HepG2 (cell line): Measurements from ENCODE around the gene CRTAC1. TPM values are rescaled to one million over a fixed set of nuclear protein-coding genes. Genes with fewer than 3 reads are reported as not detected.
A peak's percentile ranks its signal among the peaks of the same experiment; 100 is the strongest.

ENCODE experiments used
- ATAC-seq: fragments of 200-7000 bp; cut with Tn5 transposase; 3 replicates; pipeline ENCODE4 v1.9.1; 2020; ENCODE audit warnings: mild to moderate bottlenecking, moderate library complexity
- BruUV-seq: library from RNA; stranded (reverse); fragments of 400-500 nt; replicated peaks from 2 replicates; lab custom pipeline; 2021; lab: Mats Ljungman, UMichigan
- CTCF ChIA-PET: fragments of 300-600 bp; formaldehyde crosslinking; extraction: SDS; loops from one replicate; lab custom pipeline; 2021; ENCODE audit warnings: low total read pairs, inconsistent platforms, low intra/inter-chr PET ratio; lab: Yijun Ruan, JAX
- POLR2A ChIA-PET: fragments of 350-600 bp; sonication (Branson Sonifier 250); formaldehyde crosslinking; loops from one replicate; lab custom pipeline; 2020; ENCODE audit warnings: antibody characterized with exemption, inconsistent platforms; lab: Yijun Ruan, JAX
- DNase-seq: peaks from one replicate; pipeline ENCODE4 v3.0.0-alpha.2; 2015; ENCODE audit warnings: low spot score
- FAIRE-seq: peaks from 3 replicates; lab custom pipeline; 2011; peaks lifted over from hg19 to GRCh38; lab: Jason Lieb, UNC
- H2AFZ ChIP-seq: one replicate; pipeline ENCODE4 v1.6.1; 2011; ENCODE audit warnings: low read length, inconsistent platforms
- H3K27ac ChIP-seq: fragments of 300-600 bp; 3 replicates; pipeline ENCODE4 v1.8.0; 2011; ENCODE audit warnings: mixed run types, mild to moderate bottlenecking, mixed read lengths, low read length, inconsistent platforms; ENCODE audit not compliant: insufficient read depth; ENCODE audit errors: extremely low read length
- H3K27me3 ChIP-seq, 2 experiments: fragments of 200-600 bp in 1 of 2; 2 replicates in 1 of 2; 3 replicates in 1 of 2; pipeline versions ENCODE4 v1.6.0 to v1.8.0; 2011; ENCODE audit warnings: low read length in 2 of 2, mild to moderate bottlenecking in 2 of 2, moderate library complexity in 2 of 2, inconsistent platforms in 1 of 2; ENCODE audit not compliant: insufficient read depth in 2 of 2, control insufficient read depth in 1 of 2
- H3K36me3 ChIP-seq, 2 experiments: fragments of 200-600 bp in 1 of 2; replicated peaks in 1 of 2; 2 replicates in 1 of 2; 3 replicates in 1 of 2; pipeline versions ENCODE4 v1.5.1 to v1.8.0; 2011; ENCODE audit warnings: low read length in 2 of 2, inconsistent platforms in 1 of 2; ENCODE audit not compliant: insufficient read depth in 2 of 2, control insufficient read depth in 1 of 2
- H3K4me1 ChIP-seq: 2 replicates; pipeline ENCODE4 v1.5.1; 2012; ENCODE audit warnings: low read length, inconsistent platforms; ENCODE audit not compliant: insufficient read depth
- H3K4me2 ChIP-seq: 2 replicates; pipeline ENCODE4 v1.6.0; 2011; ENCODE audit warnings: low read depth, low read length, inconsistent platforms
- H3K4me3 ChIP-seq, 3 experiments: fragments of 200-600 bp in 1 of 3; sonication (generic), shearing (Covaris generic) in 1 of 3; replicated peaks in 1 of 3; 2 replicates each; pipeline ENCODE4 v1.5.1; 2011 to 2016; ENCODE audit warnings: low read length in 3 of 3, inconsistent platforms in 2 of 3, low read depth in 2 of 3, mild to moderate bottlenecking in 2 of 3, control low read depth in 1 of 3, mixed read lengths in 1 of 3; ENCODE audit not compliant: insufficient read depth in 1 of 3
- H3K79me2 ChIP-seq: one replicate; pipeline ENCODE4 v1.6.1; 2011; ENCODE audit warnings: low read length, inconsistent platforms; ENCODE audit not compliant: insufficient read depth
- H3K9ac ChIP-seq: 2 replicates; pipeline ENCODE4 v1.6.0; 2011; ENCODE audit warnings: mild to moderate bottlenecking, low read depth, low read length, inconsistent platforms; ENCODE audit not compliant: insufficient read depth
- H3K9me3 ChIP-seq: 2 replicates; pipeline ENCODE4 v1.5.1; 2012; ENCODE audit warnings: mild to moderate bottlenecking, low read length
- H4K20me1 ChIP-seq: 2 replicates; pipeline ENCODE4 v1.6.0; 2011; ENCODE audit warnings: inconsistent platforms, mild to moderate bottlenecking, low read length, moderate library complexity; ENCODE audit not compliant: insufficient read depth
- CREB1 ChIP-seq, 2 experiments: fragments of 450-650 bp in 1 of 2; IDR thresholded peaks; 2 replicates each; pipeline ENCODE4 v1.6.1; 2016 to 2017; ENCODE audit warnings: control low read depth in 1 of 2, mild to moderate bottlenecking in 1 of 2, missing compliant biosample characterization in 1 of 2, missing genetic modification characterization in 1 of 2
- DNMT1 ChIP-seq: sonication (generic); formaldehyde crosslinking; IDR thresholded peaks from 2 replicates; pipeline ENCODE4 v1.5.1; 2020; ENCODE audit warnings: mild to moderate bottlenecking, missing genetic modification reagents
- FOXA1 ChIP-seq, 2 experiments: fragments of 450-650 bp in 1 of 2; sonication (generic) in 1 of 2; formaldehyde crosslinking in 1 of 2; IDR thresholded peaks; 2 replicates each; pipeline versions ENCODE4 v1.4.0 to v1.6.1; 2016 to 2020; ENCODE audit warnings: missing genetic modification reagents in 1 of 2
- MAFK ChIP-seq, 2 experiments: IDR thresholded peaks in 1 of 2; conservative IDR thresholded peaks in 1 of 2; 2 replicates each; pipeline ENCODE4 v1.6.1; 2011; ENCODE audit warnings: improper control_type of control experiment in 2 of 2, low read length in 2 of 2
- ZNF451 ChIP-seq: sonication (generic); formaldehyde crosslinking; IDR thresholded peaks from 2 replicates; pipeline ENCODE4 v1.5.0; 2020; ENCODE audit warnings: mild to moderate bottlenecking, missing genetic modification reagents
- WGBS: methylation state at CpG from one replicate; pipeline ENCODE4 v1.1.6; 2017; ENCODE audit warnings: low lambda C conversion rate; 5-methylcytosine and 5-hydroxymethylcytosine counted together
- in situ Hi-C: cut with HindIII; loops from 2 replicates; pipeline ENCODE4 v1.10.0; 2017; ENCODE audit warnings: low pct_unique_long_range_greater_than_20kb; ENCODE audit not compliant: extremely low pct_ligation_motif_present
- intact Hi-C: fragments of 100-400 bp; cut with micrococcal nuclease; formaldehyde crosslinking; loops from one replicate; pipeline ENCODE4 v1.10.0; 2022; ENCODE audit not compliant: unreplicated experiment
- polyA plus RNA-seq, 8 experiments: library from polyadenylated mRNA; depleted of rRNA in 3 of 8; stranded (reverse) in 7 of 8; unstranded in 1 of 8; fragments of >200 nt; fragmentation: Illumina TruSeq in 4 of 8; extraction: Trizol in 4 of 8; gene quantifications; 2 replicates each; pipeline versions ENCODE4 v1.2.1 to v1.2.3, GENCODE V29; 2011 to 2016; ENCODE audit warnings: low read depth in 4 of 8, missing spikeins in 1 of 8, mixed read lengths in 1 of 8; ENCODE audit not compliant: insufficient read depth in 1 of 8
- total RNA-seq, 5 experiments: library from RNA; depleted of rRNA; stranded (reverse); fragments of >200 nt; fragmentation: Illumina TruSeq; extraction: Trizol; gene quantifications; 2 replicates each; pipeline ENCODE4 v1.2.3, GENCODE V29; 2016; ENCODE audit warnings: low read depth in 1 of 5
- TF ChIP-seq, protein P1 (sequence below): sonication (generic); formaldehyde crosslinking; IDR thresholded peaks from 2 replicates; pipeline ENCODE4 v1.8.0; 2022; ENCODE audit warnings: mild to moderate bottlenecking, missing genetic modification reagents; ENCODE audit not compliant: insufficient replicate concordance
- TF ChIP-seq, protein P2 (sequence below): sonication (generic); formaldehyde crosslinking; IDR thresholded peaks from 2 replicates; pipeline ENCODE4 v1.9.0; 2021; ENCODE audit warnings: missing genetic modification reagents, borderline replicate concordance
- TF ChIP-seq, protein P3 (sequence below): sonication (generic); formaldehyde crosslinking; IDR thresholded peaks from 2 replicates; pipeline ENCODE4 v1.5.1; 2020; ENCODE audit warnings: missing genetic modification reagents, mild to moderate bottlenecking, borderline replicate concordance
- TF ChIP-seq, protein P4 (sequence below): fragments of 450-650 bp; IDR thresholded peaks from 2 replicates; pipeline ENCODE4 v1.6.1; 2016

Gene CRTAC1
- total and polyA plus RNA-seq, 2 of the 13 experiments (the other 11 are each of a cell fraction or from before 2014, with no cell fraction given): not detected

DNA sequence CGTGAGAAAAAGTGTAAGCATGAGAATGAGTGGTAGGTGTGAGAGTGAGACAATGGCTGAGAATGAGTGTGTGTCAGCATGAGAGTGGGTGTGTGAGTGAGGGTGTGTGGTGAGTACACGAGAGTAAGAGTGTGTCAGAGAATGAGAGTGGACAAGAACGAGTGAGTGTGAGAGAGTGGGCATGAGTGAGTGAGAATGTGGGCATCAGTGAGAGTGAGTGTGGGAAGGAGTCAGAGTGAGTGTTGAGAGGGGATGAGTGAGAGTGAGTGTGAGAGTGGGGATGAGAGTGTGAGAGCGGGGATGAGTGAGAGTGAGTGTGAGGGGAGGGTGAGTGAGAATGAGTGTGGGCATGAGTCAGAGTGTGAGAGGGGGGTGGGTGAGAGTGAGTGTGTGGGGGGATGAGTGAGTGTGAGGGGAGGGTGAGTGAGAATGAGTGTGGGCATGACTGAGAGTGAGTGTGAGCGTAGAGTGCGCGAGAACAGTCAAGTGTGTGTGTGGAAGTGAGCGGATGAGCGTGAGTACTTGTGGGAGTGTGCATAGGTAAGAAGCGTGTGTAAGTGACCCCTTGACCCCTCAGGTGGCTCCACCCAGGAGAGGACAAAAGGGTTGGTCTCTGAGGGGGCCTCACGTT lies 105.0 kb downstream of the CRTAC1 start:
- TF ChIP-seq, protein P1, sequence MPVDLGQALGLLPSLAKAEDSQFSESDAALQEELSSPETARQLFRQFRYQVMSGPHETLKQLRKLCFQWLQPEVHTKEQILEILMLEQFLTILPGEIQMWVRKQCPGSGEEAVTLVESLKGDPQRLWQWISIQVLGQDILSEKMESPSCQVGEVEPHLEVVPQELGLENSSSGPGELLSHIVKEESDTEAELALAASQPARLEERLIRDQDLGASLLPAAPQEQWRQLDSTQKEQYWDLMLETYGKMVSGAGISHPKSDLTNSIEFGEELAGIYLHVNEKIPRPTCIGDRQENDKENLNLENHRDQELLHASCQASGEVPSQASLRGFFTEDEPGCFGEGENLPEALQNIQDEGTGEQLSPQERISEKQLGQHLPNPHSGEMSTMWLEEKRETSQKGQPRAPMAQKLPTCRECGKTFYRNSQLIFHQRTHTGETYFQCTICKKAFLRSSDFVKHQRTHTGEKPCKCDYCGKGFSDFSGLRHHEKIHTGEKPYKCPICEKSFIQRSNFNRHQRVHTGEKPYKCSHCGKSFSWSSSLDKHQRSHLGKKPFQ: no peak
- no peak for TF ChIP-seq MAFK (conservative IDR thresholded peaks at IDR 0.05 in 1 of 2, IDR thresholded peaks at IDR 0.05 in 1 of 2; ENCODE audit: low read length in 2 of 2)
- TF ChIP-seq CREB1 (IDR thresholded peaks at IDR 0.05): 0 out of 2 replicates have a peak, but pooled peaks have one; percentile 18
- TF ChIP-seq CREB1 (CRISPR knock-in tag; IDR thresholded peaks at IDR 0.05): no peak
- TF ChIP-seq, protein P2, sequence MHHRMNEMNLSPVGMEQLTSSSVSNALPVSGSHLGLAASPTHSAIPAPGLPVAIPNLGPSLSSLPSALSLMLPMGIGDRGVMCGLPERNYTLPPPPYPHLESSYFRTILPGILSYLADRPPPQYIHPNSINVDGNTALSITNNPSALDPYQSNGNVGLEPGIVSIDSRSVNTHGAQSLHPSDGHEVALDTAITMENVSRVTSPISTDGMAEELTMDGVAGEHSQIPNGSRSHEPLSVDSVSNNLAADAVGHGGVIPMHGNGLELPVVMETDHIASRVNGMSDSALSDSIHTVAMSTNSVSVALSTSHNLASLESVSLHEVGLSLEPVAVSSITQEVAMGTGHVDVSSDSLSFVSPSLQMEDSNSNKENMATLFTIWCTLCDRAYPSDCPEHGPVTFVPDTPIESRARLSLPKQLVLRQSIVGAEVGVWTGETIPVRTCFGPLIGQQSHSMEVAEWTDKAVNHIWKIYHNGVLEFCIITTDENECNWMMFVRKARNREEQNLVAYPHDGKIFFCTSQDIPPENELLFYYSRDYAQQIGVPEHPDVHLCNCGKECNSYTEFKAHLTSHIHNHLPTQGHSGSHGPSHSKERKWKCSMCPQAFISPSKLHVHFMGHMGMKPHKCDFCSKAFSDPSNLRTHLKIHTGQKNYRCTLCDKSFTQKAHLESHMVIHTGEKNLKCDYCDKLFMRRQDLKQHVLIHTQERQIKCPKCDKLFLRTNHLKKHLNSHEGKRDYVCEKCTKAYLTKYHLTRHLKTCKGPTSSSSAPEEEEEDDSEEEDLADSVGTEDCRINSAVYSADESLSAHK (CRISPR knock-in tag): no peak
- TF ChIP-seq FOXA1 (IDR thresholded peaks at IDR 0.05): 0 out of 2 replicates have a peak, but pooled peaks have one; percentile 4
- TF ChIP-seq FOXA1 (CRISPR knock-in tag; IDR thresholded peaks at IDR 0.05): no peak
- TF ChIP-seq, protein P3, sequence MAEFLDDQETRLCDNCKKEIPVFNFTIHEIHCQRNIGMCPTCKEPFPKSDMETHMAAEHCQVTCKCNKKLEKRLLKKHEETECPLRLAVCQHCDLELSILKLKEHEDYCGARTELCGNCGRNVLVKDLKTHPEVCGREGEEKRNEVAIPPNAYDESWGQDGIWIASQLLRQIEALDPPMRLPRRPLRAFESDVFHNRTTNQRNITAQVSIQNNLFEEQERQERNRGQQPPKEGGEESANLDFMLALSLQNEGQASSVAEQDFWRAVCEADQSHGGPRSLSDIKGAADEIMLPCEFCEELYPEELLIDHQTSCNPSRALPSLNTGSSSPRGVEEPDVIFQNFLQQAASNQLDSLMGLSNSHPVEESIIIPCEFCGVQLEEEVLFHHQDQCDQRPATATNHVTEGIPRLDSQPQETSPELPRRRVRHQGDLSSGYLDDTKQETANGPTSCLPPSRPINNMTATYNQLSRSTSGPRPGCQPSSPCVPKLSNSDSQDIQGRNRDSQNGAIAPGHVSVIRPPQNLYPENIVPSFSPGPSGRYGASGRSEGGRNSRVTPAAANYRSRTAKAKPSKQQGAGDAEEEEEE (CRISPR knock-in tag): no peak
- no peak for TF ChIP-seq DNMT1 (CRISPR knock-in tag)
- TF ChIP-seq ZNF451: no peak
- TF ChIP-seq, protein P4, sequence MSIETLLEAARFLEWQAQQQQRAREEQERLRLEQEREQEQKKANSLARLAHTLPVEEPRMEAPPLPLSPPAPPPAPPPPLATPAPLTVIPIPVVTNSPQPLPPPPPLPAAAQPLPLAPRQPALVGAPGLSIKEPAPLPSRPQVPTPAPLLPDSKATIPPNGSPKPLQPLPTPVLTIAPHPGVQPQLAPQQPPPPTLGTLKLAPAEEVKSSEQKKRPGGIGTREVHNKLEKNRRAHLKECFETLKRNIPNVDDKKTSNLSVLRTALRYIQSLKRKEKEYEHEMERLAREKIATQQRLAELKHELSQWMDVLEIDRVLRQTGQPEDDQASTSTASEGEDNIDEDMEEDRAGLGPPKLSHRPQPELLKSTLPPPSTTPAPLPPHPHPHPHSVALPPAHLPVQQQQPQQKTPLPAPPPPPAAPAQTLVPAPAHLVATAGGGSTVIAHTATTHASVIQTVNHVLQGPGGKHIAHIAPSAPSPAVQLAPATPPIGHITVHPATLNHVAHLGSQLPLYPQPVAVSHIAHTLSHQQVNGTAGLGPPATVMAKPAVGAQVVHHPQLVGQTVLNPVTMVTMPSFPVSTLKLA: peak; percentile 4; the same call in 1 of the 2 replicates
- Histone ChIP-seq H2AFZ (no peak overlapping the region), H3K4me1 (no peaks in the 10 kb centered on the region), H4K20me1 (no peaks in the 10 kb centered on the region), H3K27ac (no peak overlapping the region), H3K4me3 (no peak overlapping the region), H3K27me3 (peaks cover 4 to 37% of the 10 kb centered on the region in 2 experiments), H3K36me3 (no peaks in the 10 kb centered on the region), H3K9ac (no peak overlapping the region), H3K79me2 (no peaks in the 10 kb centered on the region), H3K9me3 (no peaks in the 10 kb centered on the region), H3K4me2 (no peak overlapping the region)
- intact Hi-C loops: no loop called here
- BruUV-seq: no TSS peak
- in situ Hi-C loops: no loop called here
- CTCF ChIA-PET: no interaction called here
- 22% methylated on average over 10 of the region's 11 CpGs for WGBS
- FAIRE-seq (no peak), DNase-seq (no peak), ATAC-seq (no peak)
- POLR2A ChIA-PET: no interaction called here
